ENCODE measurements around the gene BCAS4.
"Not testable (repeated sequence)": the region's sequence is repeated elsewhere in the genome, so short reads cannot be mapped to it uniquely, and the experiment has no call there.

Gene BCAS4

DNA sequence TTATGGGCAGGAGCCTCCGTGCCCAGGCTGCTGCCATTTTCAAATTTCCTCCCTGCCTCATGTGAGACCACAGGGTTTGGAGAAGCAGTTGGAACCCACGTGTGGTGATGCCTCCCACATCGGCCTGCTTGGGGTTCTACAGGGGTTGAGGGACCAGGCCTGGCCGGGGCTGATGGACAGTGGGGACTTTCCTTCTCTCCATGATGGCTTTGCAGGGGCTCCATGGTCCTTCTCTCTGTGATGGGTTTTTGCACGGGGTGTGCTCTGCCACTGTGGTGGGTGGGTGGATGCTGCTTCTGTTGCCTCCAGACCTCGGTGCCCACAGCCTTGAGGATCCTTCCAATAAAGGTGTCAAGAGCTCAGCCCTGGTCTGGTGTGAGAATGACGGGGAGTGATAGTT, 82.0 kb downstream of the BCAS4 start:
- DNase-seq (ENCODE audit: low spot score), result no peak

DNA sequence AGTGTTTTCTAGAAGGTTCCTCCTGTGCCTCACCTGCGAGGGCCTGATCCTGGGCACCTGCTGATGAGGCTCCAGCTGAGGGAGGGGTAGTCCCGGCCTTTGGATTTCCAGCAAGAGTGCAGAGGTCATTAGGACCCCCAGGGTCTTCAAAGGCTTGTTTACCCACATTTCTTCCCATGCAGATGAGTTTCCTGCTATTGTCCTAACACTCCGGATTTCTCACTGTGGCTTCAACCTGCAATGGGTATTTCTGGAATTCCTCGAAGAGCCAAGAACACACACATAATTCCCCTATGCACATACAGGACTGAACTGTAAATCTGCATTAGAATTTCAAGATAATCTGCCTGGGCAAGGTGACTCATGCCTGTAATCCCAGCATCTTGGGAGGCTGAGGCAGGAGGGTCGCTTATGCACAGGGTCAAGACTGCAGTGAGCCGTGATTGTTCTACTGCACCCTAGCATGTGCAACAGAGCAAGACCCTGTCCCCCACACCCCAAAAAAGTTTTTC, 82.4 kb downstream of the BCAS4 start:
- no peak for DNase-seq (ENCODE audit: low spot score)

DNA sequence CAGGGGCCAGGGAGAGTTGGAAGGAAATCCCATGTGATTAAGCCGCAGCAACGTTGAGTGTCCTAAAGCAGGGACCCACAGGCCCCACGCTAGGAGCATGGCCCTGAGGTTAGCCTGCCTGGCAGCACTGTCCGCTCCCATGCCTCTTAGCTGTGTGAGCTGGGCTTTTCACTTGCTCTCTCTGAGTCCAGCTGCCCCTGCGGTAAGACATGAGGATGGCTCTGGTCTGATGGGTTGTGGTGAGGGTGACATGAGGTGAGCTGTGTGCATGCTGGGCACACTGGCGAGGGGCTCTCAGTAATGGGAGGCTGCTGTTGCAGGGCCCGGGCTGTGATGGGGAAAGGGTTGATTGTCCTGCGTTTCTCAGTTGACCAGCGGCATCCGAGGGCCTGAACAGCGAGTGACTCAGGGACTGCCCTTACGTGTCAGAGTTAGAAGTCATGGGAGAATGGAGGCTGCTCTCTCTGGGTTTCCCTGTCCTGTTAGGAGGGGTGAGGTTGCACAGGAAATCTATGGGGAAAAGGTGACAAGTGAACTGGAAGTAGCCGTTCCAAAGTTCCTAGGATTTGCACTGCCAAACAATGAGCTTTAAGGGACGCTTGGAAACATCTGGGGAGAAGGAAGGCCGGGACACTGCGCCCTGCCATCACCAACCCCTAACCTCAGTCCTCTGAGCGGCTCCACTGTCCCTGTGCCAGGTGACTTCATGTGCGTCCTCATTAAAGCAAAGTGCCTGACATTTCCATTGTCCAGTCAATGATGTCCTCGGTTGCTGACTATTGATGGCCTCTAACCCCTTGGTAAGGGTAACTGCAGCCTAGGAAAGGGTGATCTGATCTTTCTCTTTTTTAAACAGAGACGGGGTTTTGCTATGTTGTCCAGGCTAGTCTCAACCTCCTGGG, 85.0 kb downstream of the BCAS4 start:
- no peak for DNase-seq (ENCODE audit: low spot score)

DNA sequence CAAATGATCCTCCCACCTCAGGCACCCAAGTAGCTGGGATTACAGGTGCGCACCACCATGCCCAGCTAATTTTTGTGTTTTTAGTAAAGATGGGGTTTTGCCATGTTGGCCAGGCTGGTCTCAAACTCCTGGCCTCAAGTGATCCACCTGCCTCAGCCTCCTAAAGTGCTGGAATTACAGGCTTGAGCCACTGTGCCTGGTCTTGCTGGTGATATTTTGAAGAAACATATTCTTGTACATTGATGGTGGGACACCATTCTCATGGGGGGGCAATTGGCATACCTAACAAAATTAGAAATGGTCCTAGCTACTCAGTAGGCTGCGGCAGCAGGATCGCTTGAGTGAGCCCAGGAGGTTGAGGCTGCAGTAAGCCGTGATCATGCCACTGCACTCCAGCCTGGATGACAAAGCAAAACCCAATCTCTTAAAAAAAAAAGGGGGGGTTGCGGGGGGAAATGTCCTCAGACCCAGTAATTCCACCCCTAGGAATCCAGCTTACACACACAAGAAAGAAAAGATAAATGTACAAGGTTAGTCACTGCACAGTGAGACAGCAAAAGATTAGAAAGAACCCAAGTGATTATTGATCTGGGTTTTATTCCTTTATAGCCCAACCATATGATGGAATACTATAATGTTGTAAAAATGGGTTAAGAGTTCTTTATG, 87.0 kb downstream of the BCAS4 start:
- not testable (repeated sequence) for DNase-seq (ENCODE audit: low spot score)

GRCh38 chr20:50883856-50884255, 89.0 kb downstream of the BCAS4 start:
- DNase-seq (ENCODE audit: low spot score), result no peak

GRCh38 chr20:50885068-50885467, 90.2 kb downstream of the BCAS4 start:
- no peak for DNase-seq (ENCODE audit: low spot score)

- DNase-seq (ENCODE audit: low spot score), result no peak
Measured at GRCh38 chr20:50885781-50886180, 90.9 kb downstream of the BCAS4 start.

- no peak for DNase-seq (ENCODE audit: low spot score)
Measured at GRCh38 chr20:50886184-50886790, 91.4 kb downstream of the BCAS4 start.

DNA sequence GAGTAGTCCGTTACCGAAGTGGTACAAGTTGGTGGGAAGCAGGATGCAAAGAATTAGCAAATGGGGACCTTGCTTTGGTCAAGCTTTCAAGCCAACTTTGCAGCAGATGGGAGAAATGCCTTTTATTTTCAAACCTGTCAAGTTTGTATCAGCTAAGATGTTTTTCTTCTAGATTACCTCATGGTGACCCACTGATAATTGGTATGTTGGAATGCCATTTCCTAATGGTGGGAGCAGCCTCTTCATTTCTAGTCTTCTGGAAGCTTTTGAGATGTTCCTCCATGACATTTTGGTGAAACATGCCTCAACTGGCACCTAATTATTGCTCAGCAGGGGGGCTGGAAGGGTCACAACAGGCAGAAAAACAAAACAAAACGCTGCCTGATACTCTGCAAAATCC, 92.7 kb downstream of the BCAS4 start:
- DNase-seq (ENCODE audit: low spot score), result no peak

DNA sequence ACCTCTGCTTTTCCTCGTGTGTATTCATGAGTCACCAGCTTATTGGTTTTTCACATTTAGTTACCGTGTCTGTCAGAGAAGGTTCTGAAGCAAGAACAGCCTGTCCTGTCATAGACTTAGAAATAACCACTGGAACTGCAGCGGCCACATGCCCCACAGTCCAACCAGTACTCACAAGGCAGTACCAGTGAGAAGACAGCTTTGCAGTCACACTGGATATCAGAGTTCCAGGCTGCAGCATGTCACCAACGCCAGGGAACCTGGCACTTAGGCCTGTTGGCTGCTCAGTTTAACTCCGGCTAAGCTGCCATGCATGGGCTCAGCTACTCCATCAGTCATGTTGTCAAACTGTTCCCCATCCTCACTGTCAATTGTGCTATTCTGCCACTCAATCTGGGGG, 96.3 kb downstream of the BCAS4 start:
- no peak for DNase-seq (ENCODE audit: low spot score)

GRCh38 chr20:50892394-50892793, 97.5 kb downstream of the BCAS4 start:
- no peak for DNase-seq (ENCODE audit: low spot score)

DNA sequence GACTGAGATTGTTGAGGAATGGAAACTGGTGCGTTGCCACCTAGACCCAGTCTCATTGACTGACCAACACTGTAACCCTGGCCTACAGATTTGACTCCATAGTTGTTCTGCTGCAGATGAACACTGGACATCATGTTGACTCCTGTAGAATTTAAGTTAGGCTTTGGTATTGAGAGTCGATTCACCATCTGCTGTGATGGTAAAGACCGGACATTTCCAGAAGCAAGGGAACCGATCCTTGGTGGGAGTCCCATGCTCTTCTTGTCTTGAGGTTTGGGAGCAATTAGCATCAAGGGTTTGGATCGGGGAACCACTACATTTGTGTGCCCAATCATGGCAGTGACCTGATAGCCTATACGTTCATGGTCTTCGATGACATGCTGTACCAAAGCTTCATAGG, 98.8 kb downstream of the BCAS4 start:
- no peak for DNase-seq (ENCODE audit: low spot score)

GRCh38 chr20:50895111-50895830, 100.4 kb downstream of the BCAS4 start:
- DNase-seq (ENCODE audit: low spot score), result no peak

DNA sequence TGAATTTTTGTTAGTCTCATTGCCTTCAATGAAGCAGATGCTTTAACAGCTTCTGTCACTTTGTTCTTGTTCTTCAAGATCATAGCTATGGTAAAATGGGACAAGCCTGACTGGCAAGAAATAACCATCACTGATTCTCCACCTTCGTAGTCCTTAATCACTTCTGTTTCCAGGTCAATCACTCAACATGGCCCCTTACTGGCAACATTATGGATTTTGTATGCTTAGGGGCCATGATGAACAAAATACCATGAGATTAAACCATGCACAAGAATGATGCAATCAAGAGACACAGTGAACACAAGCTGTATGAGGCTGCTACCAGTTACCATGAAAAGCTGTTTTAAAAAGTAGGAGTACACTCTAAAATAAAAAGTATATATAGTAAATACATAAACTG, 103.6 kb downstream of the BCAS4 start:
- DNase-seq (ENCODE audit: low spot score), result no peak

GRCh38 chr20:50900261-50900660, 105.4 kb downstream of the BCAS4 start:
- DNase-seq (ENCODE audit: low spot score), result no peak

GRCh38 chr20:50901301-50901700, 106.4 kb downstream of the BCAS4 start:
- DNase-seq (ENCODE audit: low spot score), result no peak

DNA sequence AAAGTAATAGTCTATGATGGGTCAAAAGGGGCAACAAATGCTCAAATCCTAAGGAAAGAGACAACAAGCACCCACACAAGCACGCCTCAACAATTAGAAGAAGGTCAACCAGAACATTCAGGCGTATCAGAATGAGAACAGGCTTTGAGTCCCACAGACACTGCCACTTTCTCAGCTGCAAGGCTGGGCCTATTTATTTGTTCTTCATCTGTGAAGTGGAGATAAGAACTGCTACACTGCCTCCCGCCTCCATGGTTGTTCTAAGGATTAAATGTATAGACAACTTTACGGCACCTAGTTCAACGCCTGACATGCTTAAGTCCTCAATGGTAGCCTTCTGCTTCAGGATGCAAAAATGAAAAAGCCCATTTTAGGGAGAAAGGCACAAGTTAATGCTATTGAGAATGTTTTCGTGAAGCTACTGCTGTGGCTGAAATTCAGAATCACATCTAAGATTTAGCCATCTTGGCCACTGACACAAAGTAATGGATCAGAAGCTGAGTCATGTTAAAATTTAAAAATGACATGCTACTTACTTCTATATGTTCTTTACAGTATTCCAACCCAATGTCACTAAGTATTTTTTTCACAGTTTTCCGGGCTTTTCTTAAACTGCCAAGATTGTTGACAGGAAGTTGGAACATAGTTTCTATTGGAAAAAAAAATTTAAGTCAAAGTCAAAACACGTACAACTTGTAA, 108.6 kb downstream of the BCAS4 start:
- DNase-seq (ENCODE audit: low spot score), result no peak

GRCh38 chr20:50904067-50904570, 109.3 kb downstream of the BCAS4 start:
- DNase-seq (ENCODE audit: low spot score), result no peak

GRCh38 chr20:50909413-50909812, 114.6 kb downstream of the BCAS4 start:
- no peak for DNase-seq (ENCODE audit: low spot score)

DNA sequence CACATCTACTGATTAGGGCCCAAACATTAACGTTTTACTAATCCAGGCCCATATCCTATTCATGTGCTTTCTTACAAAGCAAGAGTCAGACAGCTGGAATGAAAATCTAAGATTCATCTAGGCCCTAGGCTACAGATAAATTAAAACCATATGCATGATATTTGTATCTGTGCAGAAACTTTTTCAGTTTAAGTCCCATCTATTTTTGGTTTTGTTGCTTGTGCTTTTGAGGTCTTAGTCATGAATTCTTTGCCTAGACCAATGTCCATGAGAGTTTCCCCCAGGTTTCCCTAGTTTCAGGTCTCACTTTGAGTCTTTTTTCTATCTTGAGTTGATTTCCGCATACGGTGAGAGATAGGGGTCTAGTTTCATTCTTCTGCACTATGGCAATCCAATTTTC, 116.2 kb downstream of the BCAS4 start:
- DNase-seq (ENCODE audit: low spot score), result no peak

- DNase-seq (ENCODE audit: low spot score), result no peak
Measured at GRCh38 chr20:50911716-50912115, 116.9 kb downstream of the BCAS4 start.

All from CD4-positive, alpha-beta T cell treated with Interleukin-15 for 4 hours (primary cell).